ENCODE data around the gene FOXA2.
"Not testable (repeated sequence)": the region's sequence is repeated elsewhere in the genome, so short reads cannot be mapped to it uniquely, and the experiment has no call there.

- not testable (repeated sequence) for TF ChIP-seq POLR2AphosphoS5, POLR2A, POU2F2, TAF1, SPI1 (IDR thresholded peaks at IDR 0.05; ENCODE audit: low read depth, low read length)
These were observed 14.9 kb upstream of the FOXA2 start for GRCh38 chr20:22599258-22599657.

Data from GM12891 (cell line).